OCI-LY1 (cell line): Measurements from ENCODE around the gene UBE2Q1.

Experiments
- CTCF ChIP-seq: fragments of 200-600 bp; sonication (generic), shearing (Covaris generic); IDR thresholded peaks from 2 replicates; pipeline ENCODE4 v1.5.1; 2017; ENCODE audit warnings: mild to moderate bottlenecking, antibody characterized with exemption, low read length, moderate library complexity, mixed read lengths
- EZH2 ChIP-seq: fragments of 200-600 bp; sonication (generic), shearing (Covaris generic); IDR thresholded peaks from 2 replicates; pipeline ENCODE4 v1.8.0; 2017; ENCODE audit warnings: borderline replicate concordance, mixed run types, mild to moderate bottlenecking, antibody characterized with exemption, low read length, moderate library complexity, mixed read lengths

GRCh38 chr1:154548028-154548427, 10.4 kb downstream of the UBE2Q1 start:
- TF ChIP-seq CTCF: no peak
- TF ChIP-seq EZH2: no peak
